Measurements from ENCODE around the gene TBC1D3B.

GRCh38 chr17:36209575-36209974 is 33.1 kb upstream of the TBC1D3B start:
- TF ChIP-seq, protein P1, sequence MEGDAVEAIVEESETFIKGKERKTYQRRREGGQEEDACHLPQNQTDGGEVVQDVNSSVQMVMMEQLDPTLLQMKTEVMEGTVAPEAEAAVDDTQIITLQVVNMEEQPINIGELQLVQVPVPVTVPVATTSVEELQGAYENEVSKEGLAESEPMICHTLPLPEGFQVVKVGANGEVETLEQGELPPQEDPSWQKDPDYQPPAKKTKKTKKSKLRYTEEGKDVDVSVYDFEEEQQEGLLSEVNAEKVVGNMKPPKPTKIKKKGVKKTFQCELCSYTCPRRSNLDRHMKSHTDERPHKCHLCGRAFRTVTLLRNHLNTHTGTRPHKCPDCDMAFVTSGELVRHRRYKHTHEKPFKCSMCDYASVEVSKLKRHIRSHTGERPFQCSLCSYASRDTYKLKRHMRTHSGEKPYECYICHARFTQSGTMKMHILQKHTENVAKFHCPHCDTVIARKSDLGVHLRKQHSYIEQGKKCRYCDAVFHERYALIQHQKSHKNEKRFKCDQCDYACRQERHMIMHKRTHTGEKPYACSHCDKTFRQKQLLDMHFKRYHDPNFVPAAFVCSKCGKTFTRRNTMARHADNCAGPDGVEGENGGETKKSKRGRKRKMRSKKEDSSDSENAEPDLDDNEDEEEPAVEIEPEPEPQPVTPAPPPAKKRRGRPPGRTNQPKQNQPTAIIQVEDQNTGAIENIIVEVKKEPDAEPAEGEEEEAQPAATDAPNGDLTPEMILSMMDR (conservative IDR thresholded peaks at IDR 0.05 in 1 of 2, IDR thresholded peaks at IDR 0.05 in 1 of 2; ENCODE audit: low read depth in 1 of 2, low read length in 2 of 2), result no peak
- no peak for TF ChIP-seq EZH2 (IDR thresholded peaks at IDR 0.05; ENCODE audit: low read length, missing control alignments)

Data from fibroblast of lung (primary cell).